HG03354 (cell line): ENCODE data around the gene POU4F1.

ENCODE experiments used
- ATAC-seq: cut with Tn5 transposase; IDR thresholded peaks from one replicate; pipeline ENCODE4 v1.9.1; 2021; ENCODE audit warnings: mild to moderate bottlenecking; ENCODE audit not compliant: unreplicated experiment, poor library complexity, severe bottlenecking

POU4F1 gene

GRCh38 chr13:78594456-78594975 is 8.8 kb downstream of the POU4F1 start:
- no peak for ATAC-seq

- no peak for ATAC-seq
Observed at GRCh38 chr13:78593652-78594455, 9.5 kb downstream of the POU4F1 start.

GRCh38 chr13:78593129-78593528 is 10.2 kb downstream of the POU4F1 start:
- no peak for ATAC-seq

GRCh38 chr13:78592584-78592983 is 10.8 kb downstream of the POU4F1 start:
- no peak for ATAC-seq

GRCh38 chr13:78589206-78589605 is 14.1 kb downstream of the POU4F1 start:
- ATAC-seq = no peak

- ATAC-seq = no peak
Observed at GRCh38 chr13:78587395-78587794, 16.0 kb downstream of the POU4F1 start.

- peak; percentile 72 for ATAC-seq
Observed at GRCh38 chr13:78586706-78587105, 16.6 kb downstream of the POU4F1 start.

GRCh38 chr13:78576261-78576660 is 27.1 kb downstream of the POU4F1 start:
- no peak for ATAC-seq

GRCh38 chr13:78572459-78572858 is 30.9 kb downstream of the POU4F1 start:
- no peak for ATAC-seq

GRCh38 chr13:78569029-78569428 is 34.3 kb downstream of the POU4F1 start:
- no peak for ATAC-seq

GRCh38 chr13:78566631-78567030 is 36.7 kb downstream of the POU4F1 start:
- ATAC-seq = no peak

GRCh38 chr13:78562237-78562889 is 41.0 kb downstream of the POU4F1 start:
- no peak for ATAC-seq
